ENCODE measurements around the gene PIANP. TPM values are rescaled to one million over a fixed set of nuclear protein-coding genes. Genes with fewer than 3 reads are reported as not detected.
"Not testable (repeated sequence)": the region's sequence is repeated elsewhere in the genome, so short reads cannot be mapped to it uniquely, and the experiment has no call there.

PIANP gene
- total RNA-seq, 1 donor from 2014 or later, result 0.22 TPM

- intact Hi-C loops (cut with micrococcal nuclease), result not testable (repeated sequence)
Observed at GRCh38 chr12:6708351-6708750, 7.7 kb upstream of the PIANP start.

DNA sequence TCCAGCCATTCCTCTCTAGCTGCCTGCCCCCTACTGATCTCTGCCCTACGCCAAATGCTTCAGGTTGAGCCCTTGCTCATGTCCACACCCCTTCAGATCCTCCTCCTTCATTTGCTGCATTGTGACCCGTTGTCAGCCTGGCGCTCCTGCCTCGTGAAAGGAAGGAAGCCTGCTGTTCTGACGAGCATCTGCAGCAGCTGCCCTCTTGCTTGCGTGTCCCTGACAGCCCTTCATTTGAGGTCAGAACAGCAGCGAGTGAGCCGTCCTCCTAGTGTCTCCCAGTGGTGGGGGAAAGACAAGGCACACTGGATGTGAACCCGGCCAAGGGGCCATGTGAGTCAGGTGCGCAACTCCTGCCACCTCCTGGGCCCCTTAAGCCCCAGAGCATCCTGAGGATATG, 3.0 kb upstream of the PIANP start:
- intact Hi-C loops (cut with micrococcal nuclease), result no loop called here

DNA sequence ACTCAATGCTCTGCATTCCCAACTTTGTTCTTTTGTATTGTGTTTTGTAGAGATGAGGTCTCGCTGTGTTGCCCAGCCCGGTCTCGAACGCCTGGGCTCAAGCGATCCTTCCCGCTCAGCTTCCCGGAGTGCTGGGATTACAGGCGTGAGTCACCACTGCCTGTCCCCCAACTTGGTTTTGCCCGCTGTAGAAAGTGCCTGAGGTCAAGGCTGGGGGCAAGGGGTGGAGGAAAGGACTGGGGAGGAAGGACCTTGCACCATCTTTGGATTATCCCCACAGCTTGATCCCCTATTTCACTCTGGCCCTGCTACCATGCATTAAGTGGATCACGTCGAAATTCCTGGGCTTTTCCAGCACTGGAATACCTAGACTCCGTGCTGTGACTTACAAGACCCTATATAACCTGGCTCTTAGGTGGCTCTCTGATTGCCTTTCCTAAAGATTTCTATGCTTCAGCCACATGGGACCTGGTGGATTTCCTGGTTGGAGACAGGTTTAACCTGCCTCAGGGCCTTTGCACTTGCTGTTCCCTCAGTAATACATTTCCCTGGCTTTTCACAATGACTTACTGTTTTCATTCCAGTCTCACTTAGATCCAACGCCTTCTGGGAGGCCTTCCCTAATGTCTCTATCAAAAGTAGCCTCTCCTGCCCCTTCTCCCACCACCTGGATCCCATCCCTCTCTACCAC, 608 bp upstream of the PIANP start:
- intact Hi-C loops (cut with micrococcal nuclease), result no loop called here

- intact Hi-C loops (cut with micrococcal nuclease), result loop anchor here (1.0 kb wide), 1 partner anchor 23 kb away; no protein-coding TSS in a partner anchor
Observed at GRCh38 chr12:6699989-6700645, 498 bp downstream of the PIANP start.

DNA sequence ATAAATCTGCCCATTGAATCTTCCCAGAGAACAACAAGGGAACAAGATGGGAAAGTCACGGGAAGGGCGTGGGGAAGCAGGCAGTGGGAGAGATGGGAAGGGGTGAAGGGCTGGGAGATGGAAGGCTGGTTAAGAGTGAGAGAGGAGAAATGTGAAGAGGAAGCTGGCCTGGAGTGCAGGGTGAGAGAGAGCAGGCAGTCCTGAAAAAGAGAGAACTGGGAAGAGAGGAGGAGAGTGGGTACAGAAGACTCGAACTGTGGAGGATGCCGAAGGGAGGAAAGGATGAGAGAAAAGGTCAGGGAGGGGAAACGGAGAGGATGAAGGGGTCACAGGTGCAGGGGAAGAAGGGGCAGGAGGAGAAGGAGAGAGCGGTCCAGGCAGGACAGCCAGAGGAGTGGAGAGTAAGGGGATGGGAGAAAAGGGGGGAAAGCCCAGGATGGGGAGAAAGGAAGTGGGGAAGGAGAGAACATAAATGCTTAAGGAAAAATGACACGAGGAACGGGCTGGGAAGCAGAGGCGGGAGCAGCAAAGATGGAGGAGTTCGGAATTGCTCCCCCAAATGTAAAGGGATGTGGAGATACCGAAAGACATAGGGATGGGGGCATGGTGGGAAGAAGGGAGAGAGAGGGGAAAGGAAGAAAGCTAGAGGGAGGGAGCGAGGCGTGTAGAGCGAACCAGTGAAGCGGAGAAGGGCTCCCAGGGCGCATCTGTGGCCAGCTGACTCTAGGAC, 1.2 kb downstream of the PIANP start:
- intact Hi-C loops (cut with micrococcal nuclease), result no loop called here

GRCh38 chr12:6698352-6699046, 2.1 kb downstream of the PIANP start:
- intact Hi-C loops (cut with micrococcal nuclease), result no loop called here

DNA sequence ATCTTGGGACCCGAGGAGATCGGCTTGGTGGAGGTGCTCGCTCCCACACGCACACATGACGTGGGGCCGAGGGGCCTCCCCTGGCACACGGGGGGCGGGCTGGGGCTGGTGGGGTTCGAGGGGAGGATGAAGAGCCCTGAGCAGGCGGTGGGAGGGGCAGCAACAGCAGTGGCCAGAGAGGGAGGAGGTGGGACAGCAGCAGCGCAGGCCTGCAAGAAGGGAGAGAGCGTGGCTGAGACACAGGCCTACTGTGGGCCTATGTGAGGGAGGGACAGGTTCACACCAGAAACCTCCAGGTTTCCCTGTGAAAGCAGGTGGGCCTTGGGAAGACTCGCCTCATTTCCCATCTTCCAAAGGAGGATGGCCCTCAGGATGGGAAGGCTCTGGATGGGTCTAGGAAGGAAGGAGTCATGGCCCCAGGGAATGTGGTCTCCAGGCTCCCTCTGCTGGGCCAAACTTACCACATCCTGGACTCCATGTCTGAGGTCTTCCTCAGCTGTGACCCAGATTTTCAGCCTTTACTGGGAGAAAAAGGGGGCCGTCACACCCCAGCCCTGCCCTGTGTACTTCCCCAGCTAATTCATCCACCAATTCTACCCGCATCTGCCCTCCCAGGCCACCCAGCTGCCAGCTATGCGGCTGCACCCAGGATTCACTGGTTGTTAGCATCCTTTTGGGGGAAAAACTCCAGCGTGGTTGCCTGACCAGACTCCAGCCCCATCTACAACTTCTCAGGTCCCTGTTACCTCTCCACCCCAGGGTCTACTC, 2.8 kb downstream of the PIANP start:
- intact Hi-C loops (cut with micrococcal nuclease), result no loop called here

GRCh38 chr12:6696690-6697583, 3.7 kb downstream of the PIANP start:
- intact Hi-C loops (cut with micrococcal nuclease), result no loop called here

- intact Hi-C loops (cut with micrococcal nuclease), result no loop called here
Observed at GRCh38 chr12:6695313-6696045, 5.1 kb downstream of the PIANP start.

DNA sequence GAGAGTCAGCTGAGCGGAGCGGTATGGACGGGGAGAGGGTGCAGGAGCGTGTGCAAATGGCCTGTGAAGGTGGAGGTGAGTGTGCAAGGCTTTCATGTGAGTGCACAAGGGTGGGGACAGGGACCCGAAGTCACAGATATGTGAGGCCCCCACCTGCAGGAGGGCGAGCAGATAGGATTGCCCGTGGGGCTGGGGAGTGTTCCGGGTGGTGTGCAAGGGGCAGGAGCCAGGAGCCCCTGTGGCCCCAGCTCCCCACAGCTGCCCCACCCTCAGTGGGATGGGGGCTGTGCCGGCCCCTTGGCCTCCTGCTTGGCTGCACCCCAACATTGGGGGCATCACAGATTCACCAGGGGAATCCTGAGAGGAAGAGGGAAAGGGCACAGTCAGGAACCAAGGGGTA, 5.9 kb downstream of the PIANP start:
- intact Hi-C loops (cut with micrococcal nuclease), result no loop called here

- intact Hi-C loops (cut with micrococcal nuclease), result no loop called here
Observed at GRCh38 chr12:6693832-6694355, 6.7 kb downstream of the PIANP start.

DNA sequence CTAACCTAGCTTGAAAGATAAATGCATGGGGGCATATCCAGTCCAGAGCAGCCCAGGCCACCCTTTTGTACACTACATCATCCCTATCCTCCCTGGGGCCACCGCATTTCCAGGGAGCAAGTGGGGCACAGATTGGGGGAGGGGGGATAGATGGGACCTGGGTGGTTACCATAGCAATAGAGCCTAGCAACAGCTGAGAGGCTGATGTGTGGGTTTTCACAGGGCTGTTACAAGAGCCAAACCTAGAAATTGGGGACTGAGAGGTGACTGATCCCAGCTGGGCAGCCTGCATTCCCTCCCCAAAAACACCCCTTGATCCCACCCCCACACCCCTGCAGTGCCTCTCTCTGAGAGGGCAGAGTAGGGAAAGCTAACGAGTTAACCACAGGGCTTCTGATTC, 7.7 kb downstream of the PIANP start:
- intact Hi-C loops (cut with micrococcal nuclease), result no loop called here

- intact Hi-C loops (cut with micrococcal nuclease), result no loop called here
Observed at GRCh38 chr12:6691473-6691872, 9.1 kb downstream of the PIANP start.

DNA sequence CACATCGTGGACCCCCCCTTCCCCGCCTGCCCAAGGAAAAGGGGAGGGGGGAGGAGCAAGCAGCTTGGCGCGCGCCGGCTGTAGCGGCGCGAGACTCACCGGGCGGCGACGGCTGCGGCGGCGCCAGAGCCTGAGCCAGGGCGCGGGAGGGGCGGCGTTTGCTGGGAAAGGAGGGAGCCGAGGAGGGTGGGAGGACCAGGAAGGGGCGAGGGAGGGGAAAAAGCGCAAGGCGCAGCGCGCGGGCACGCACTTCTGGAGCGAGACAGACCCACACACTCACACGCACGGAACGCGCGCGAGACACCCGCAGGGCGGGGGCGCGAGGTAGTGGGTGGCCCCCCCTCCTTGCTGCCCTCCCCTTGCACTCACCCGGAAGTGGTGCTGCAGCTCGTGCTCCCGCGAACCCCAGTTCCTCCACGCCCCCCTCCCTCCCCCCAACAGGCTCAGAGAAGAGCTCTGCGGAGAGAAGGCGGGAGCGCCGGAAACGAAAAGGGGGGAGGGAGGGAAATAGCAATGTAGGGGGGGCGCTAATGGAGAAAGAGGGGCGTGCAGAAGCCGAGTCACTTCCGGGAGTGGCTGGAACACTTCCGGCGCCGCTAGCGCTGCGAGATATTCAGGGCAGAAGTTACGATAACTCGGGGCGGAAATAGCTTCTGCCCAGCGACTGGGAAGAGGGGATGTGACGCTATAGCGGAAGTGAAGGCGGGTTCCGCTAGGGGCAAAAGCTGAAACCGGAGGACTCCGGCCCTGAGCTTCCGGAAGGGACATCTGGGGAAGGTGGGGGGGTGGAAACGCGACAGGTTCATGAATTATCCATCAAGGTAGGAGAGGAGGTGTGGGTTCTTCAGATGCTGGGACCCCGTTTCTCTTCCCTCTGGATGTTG, 11.4 kb downstream of the PIANP start, which contains the start of gene ZNF384:
TSS of gene ZNF384 (minus strand) at position 377 of the 884 bp plus-strand sequence. CDS start 9,855 bp downstream, outside the sequence.
- intact Hi-C loops (cut with micrococcal nuclease), result loop anchor here (1.0 to 2.0 kb wide), 14 partner anchors 26 to 281 kb away; partner anchors contain the start of genes CHD4, COPS7A, EMG1 and GAPDH

- intact Hi-C loops (cut with micrococcal nuclease), result loop anchor here (2.0 kb wide), 2 partner anchors 146 to 202 kb away; no protein-coding TSS in a partner anchor
Observed at GRCh38 chr12:6688543-6688998, 12.0 kb downstream of the PIANP start.

DNA sequence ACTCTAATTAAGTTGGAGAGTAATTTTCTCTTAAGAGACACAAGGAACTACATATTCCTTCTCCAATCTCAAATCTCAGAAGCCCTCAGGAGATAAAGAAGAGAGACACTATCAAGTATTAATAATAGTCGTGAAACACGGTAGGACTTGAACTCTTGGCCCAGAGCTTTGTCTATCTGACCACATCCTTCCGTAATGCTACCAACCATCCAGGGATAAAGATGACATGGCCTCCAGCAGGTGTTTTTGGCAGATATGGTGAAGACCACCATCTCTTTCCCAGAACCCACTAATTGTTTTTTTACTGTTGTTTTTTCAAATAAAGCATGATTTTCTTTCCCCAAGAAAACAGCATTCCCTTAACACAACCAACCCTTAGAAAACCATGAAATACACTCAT, 14.8 kb downstream of the PIANP start:
- intact Hi-C loops (cut with micrococcal nuclease), result no loop called here

- intact Hi-C loops (cut with micrococcal nuclease), result loop anchor here (1.0 kb wide), 3 partner anchors 67 to 141 kb away; no protein-coding TSS in a partner anchor
Observed at GRCh38 chr12:6684609-6685008, 16.0 kb downstream of the PIANP start.

All from T-helper 1 cell treated with Interleukin-12 subunit alpha and Interleukin-12 subunit beta and Interleukin-4 antibody, amounts not matched to agents 30 ng/mL and 1 ng/mL, for 36 hours (primary cell).